ENCODE data around the gene ARGLU1. TPM values are rescaled to one million over a fixed set of nuclear protein-coding genes. Genes with fewer than 3 reads are reported as not detected.

Gene ARGLU1
- 197 TPM for polyA plus RNA-seq
- long read RNA-seq, donor 1, full-length matches to known transcripts = 17 of 117 reads
- long read RNA-seq, donor 1, partial matches to known transcripts = 100 of 117 reads
- long read RNA-seq, donor 1, other reads (novel, unspliced or antisense) = 0 of 117 reads
- long read RNA-seq, donor 2, full-length matches to known transcripts = 48 of 230 reads
- long read RNA-seq, donor 2, partial matches to known transcripts = 182 of 230 reads
- long read RNA-seq, donor 2, other reads (novel, unspliced or antisense) = 0 of 230 reads
- long read RNA-seq, donor 3 = 0 reads
- long read RNA-seq, donor 4, full-length matches to known transcripts = 1 of 21 reads
- long read RNA-seq, donor 4, partial matches to known transcripts = 20 of 21 reads
- long read RNA-seq, donor 4, other reads (novel, unspliced or antisense) = 0 of 21 reads
- long read RNA-seq, donor 5, full-length matches to known transcripts = 18 of 112 reads
- long read RNA-seq, donor 5, partial matches to known transcripts = 94 of 112 reads
- long read RNA-seq, donor 5, other reads (novel, unspliced or antisense) = 0 of 112 reads
- long read RNA-seq, donor 6, full-length matches to known transcripts = 22 of 228 reads
- long read RNA-seq, donor 6, partial matches to known transcripts = 206 of 228 reads
- long read RNA-seq, donor 6, other reads (novel, unspliced or antisense) = 0 of 228 reads
- long read RNA-seq, donor 7, full-length matches to known transcripts = 17 of 126 reads
- long read RNA-seq, donor 7, partial matches to known transcripts = 109 of 126 reads
- long read RNA-seq, donor 7, other reads (novel, unspliced or antisense) = 0 of 126 reads
- long read RNA-seq, donor 8, full-length matches to known transcripts = 29 of 306 reads
- long read RNA-seq, donor 8, partial matches to known transcripts = 277 of 306 reads
- long read RNA-seq, donor 8, other reads (novel, unspliced or antisense) = 0 of 306 reads
- long read RNA-seq, donor 9, full-length matches to known transcripts = 29 of 224 reads
- long read RNA-seq, donor 9, partial matches to known transcripts = 195 of 224 reads
- long read RNA-seq, donor 9, other reads (novel, unspliced or antisense) = 0 of 224 reads
- long read RNA-seq, donor 10, full-length matches to known transcripts = 52 of 210 reads
- long read RNA-seq, donor 10, partial matches to known transcripts = 158 of 210 reads
- long read RNA-seq, donor 10, other reads (novel, unspliced or antisense) = 0 of 210 reads
- long read RNA-seq, donor 11, full-length matches to known transcripts = 31 of 116 reads
- long read RNA-seq, donor 11, partial matches to known transcripts = 85 of 116 reads
- long read RNA-seq, donor 11, other reads (novel, unspliced or antisense) = 0 of 116 reads

- peak; percentile 94 to 96 for DNase-seq
- H3K27me3 ChIP-seq (ENCODE audit: control insufficient read depth, insufficient read depth, low read length) = no peaks in the 10 kb centered on the region
- no CpG with 5 or more reads among the region's 108 CpGs for WGBS (ENCODE audit: insufficient coverage, low lambda C conversion rate)
- H3K36me3 ChIP-seq (ENCODE audit: control insufficient read depth, insufficient read depth, low read length) = no peaks in the 10 kb centered on the region
- peak within 1 kb of the TSS; percentile 99 for H3K4me3 ChIP-seq (ENCODE audit: low read length)
- H3K27ac ChIP-seq (ENCODE audit: low read length) = peak within 1 kb of the TSS; percentile 99
- no peaks in the 10 kb centered on the region for H3K9me3 ChIP-seq (ENCODE audit: control insufficient read depth, low read depth, low read length)
- peaks cover 22% of the 10 kb centered on the region for H3K4me1 ChIP-seq (ENCODE audit: control insufficient read depth, insufficient read depth, low read length)
Measured at GRCh38 chr13:106567474-106568298, at the start of gene ARGLU1. TSS of gene ARGLU1 (minus strand) at chr13:106568137. CDS start at chr13:106567919, 218 bp downstream.

GRCh38 chr13:106617561-106617960, 49.6 kb upstream of the ARGLU1 start:
- no peaks in the 10 kb centered on the region for H3K36me3 ChIP-seq (ENCODE audit: control insufficient read depth, insufficient read depth, low read length)
- H3K4me1 ChIP-seq (ENCODE audit: control insufficient read depth, insufficient read depth, low read length) = no peaks in the 10 kb centered on the region
- H3K9me3 ChIP-seq (ENCODE audit: control insufficient read depth, low read depth, low read length) = no peaks in the 10 kb centered on the region
- no peaks in the 10 kb centered on the region for H3K27me3 ChIP-seq (ENCODE audit: control insufficient read depth, insufficient read depth, low read length)
- WGBS (ENCODE audit: insufficient coverage, low lambda C conversion rate) = 90% methylated on average over 1 of the region's 3 CpGs
- no peak overlapping the region for H3K27ac ChIP-seq (ENCODE audit: low read length)
- DNase-seq = no peak
- no peak overlapping the region for H3K4me3 ChIP-seq (ENCODE audit: low read length)

GRCh38 chr13:106616729-106617128, 48.8 kb upstream of the ARGLU1 start:
- no CpG with 5 or more reads among the region's 3 CpGs for WGBS (ENCODE audit: insufficient coverage, low lambda C conversion rate)
- no peak for DNase-seq
- H3K4me3 ChIP-seq (ENCODE audit: low read length) = no peak overlapping the region
- no peaks in the 10 kb centered on the region for H3K27me3 ChIP-seq (ENCODE audit: control insufficient read depth, insufficient read depth, low read length)
- H3K27ac ChIP-seq (ENCODE audit: low read length) = no peak overlapping the region
- no peaks in the 10 kb centered on the region for H3K4me1 ChIP-seq (ENCODE audit: control insufficient read depth, insufficient read depth, low read length)
- no peaks in the 10 kb centered on the region for H3K9me3 ChIP-seq (ENCODE audit: control insufficient read depth, low read depth, low read length)
- H3K36me3 ChIP-seq (ENCODE audit: control insufficient read depth, insufficient read depth, low read length) = no peaks in the 10 kb centered on the region

GRCh38 chr13:106614874-106615273, 46.9 kb upstream of the ARGLU1 start:
- Histone ChIP-seq H3K36me3 (ENCODE audit: control insufficient read depth, insufficient read depth, low read length) (no peaks in the 10 kb centered on the region), H3K4me1 (ENCODE audit: control insufficient read depth, insufficient read depth, low read length) (peaks cover 8% of the 10 kb centered on the region), H3K4me3 (ENCODE audit: low read length) (no peak overlapping the region), H3K9me3 (ENCODE audit: control insufficient read depth, low read depth, low read length) (no peaks in the 10 kb centered on the region), H3K27me3 (ENCODE audit: control insufficient read depth, insufficient read depth, low read length) (no peaks in the 10 kb centered on the region), H3K27ac (ENCODE audit: low read length) (no peak overlapping the region)
- WGBS (ENCODE audit: insufficient coverage, low lambda C conversion rate) = no CpG with 5 or more reads among the region's 4 CpGs
- no peak for DNase-seq

- peaks cover 8% of the 10 kb centered on the region for H3K4me1 ChIP-seq (ENCODE audit: control insufficient read depth, insufficient read depth, low read length)
- no CpG with 5 or more reads among the region's 1 CpG for WGBS (ENCODE audit: insufficient coverage, low lambda C conversion rate)
- H3K36me3 ChIP-seq (ENCODE audit: control insufficient read depth, insufficient read depth, low read length) = no peaks in the 10 kb centered on the region
- no peak overlapping the region for H3K4me3 ChIP-seq (ENCODE audit: low read length)
- DNase-seq = peak; percentile 91 to 93
- no peaks in the 10 kb centered on the region for H3K9me3 ChIP-seq (ENCODE audit: control insufficient read depth, low read depth, low read length)
- H3K27ac ChIP-seq (ENCODE audit: low read length) = peak overlapping the region; percentile 15
- H3K27me3 ChIP-seq (ENCODE audit: control insufficient read depth, insufficient read depth, low read length) = no peaks in the 10 kb centered on the region
Measured at GRCh38 chr13:106612688-106613087, 44.8 kb upstream of the ARGLU1 start.

- Histone ChIP-seq H3K4me1 (ENCODE audit: control insufficient read depth, insufficient read depth, low read length) (peaks cover 8% of the 10 kb centered on the region), H3K27ac (ENCODE audit: low read length) (peak overlapping the region; percentile 30), H3K27me3 (ENCODE audit: control insufficient read depth, insufficient read depth, low read length) (no peaks in the 10 kb centered on the region), H3K4me3 (ENCODE audit: low read length) (no peak overlapping the region), H3K36me3 (ENCODE audit: control insufficient read depth, insufficient read depth, low read length) (no peaks in the 10 kb centered on the region), H3K9me3 (ENCODE audit: control insufficient read depth, low read depth, low read length) (no peaks in the 10 kb centered on the region)
- WGBS (ENCODE audit: insufficient coverage, low lambda C conversion rate) = no CpG with 5 or more reads among the region's 1 CpG
- DNase-seq = peak; percentile 71 to 82
Measured at GRCh38 chr13:106610486-106610885, 42.5 kb upstream of the ARGLU1 start.

GRCh38 chr13:106609116-106609515, 41.2 kb upstream of the ARGLU1 start:
- Histone ChIP-seq H3K27me3 (ENCODE audit: control insufficient read depth, insufficient read depth, low read length) (no peaks in the 10 kb centered on the region), H3K9me3 (ENCODE audit: control insufficient read depth, low read depth, low read length) (no peaks in the 10 kb centered on the region), H3K36me3 (ENCODE audit: control insufficient read depth, insufficient read depth, low read length) (no peaks in the 10 kb centered on the region), H3K4me1 (ENCODE audit: control insufficient read depth, insufficient read depth, low read length) (peaks cover 10% of the 10 kb centered on the region), H3K27ac (ENCODE audit: low read length) (no peak overlapping the region), H3K4me3 (ENCODE audit: low read length) (no peak overlapping the region)
- DNase-seq = no peak
- WGBS (ENCODE audit: insufficient coverage, low lambda C conversion rate) = 77% methylated on average over 3 of the region's 5 CpGs

- H3K9me3 ChIP-seq (ENCODE audit: control insufficient read depth, low read depth, low read length) = no peaks in the 10 kb centered on the region
- peaks cover 8% of the 10 kb centered on the region for H3K4me1 ChIP-seq (ENCODE audit: control insufficient read depth, insufficient read depth, low read length)
- H3K36me3 ChIP-seq (ENCODE audit: control insufficient read depth, insufficient read depth, low read length) = no peaks in the 10 kb centered on the region
- WGBS (ENCODE audit: insufficient coverage, low lambda C conversion rate) = 29% methylated on average over 5 of the region's 7 CpGs
- DNase-seq = peak; percentile 25 to 68
- H3K27me3 ChIP-seq (ENCODE audit: control insufficient read depth, insufficient read depth, low read length) = no peaks in the 10 kb centered on the region
- no peak overlapping the region for H3K4me3 ChIP-seq (ENCODE audit: low read length)
- H3K27ac ChIP-seq (ENCODE audit: low read length) = peak overlapping the region; percentile 58
Measured at GRCh38 chr13:106603546-106603945, 35.6 kb upstream of the ARGLU1 start.

GRCh38 chr13:106602178-106602577, 34.2 kb upstream of the ARGLU1 start:
- H3K4me1 ChIP-seq (ENCODE audit: control insufficient read depth, insufficient read depth, low read length) = peaks cover 8% of the 10 kb centered on the region
- no peaks in the 10 kb centered on the region for H3K36me3 ChIP-seq (ENCODE audit: control insufficient read depth, insufficient read depth, low read length)
- 80% methylated on average over 1 of the region's 3 CpGs for WGBS (ENCODE audit: insufficient coverage, low lambda C conversion rate)
- H3K27ac ChIP-seq (ENCODE audit: low read length) = no peak overlapping the region
- H3K4me3 ChIP-seq (ENCODE audit: low read length) = no peak overlapping the region
- H3K9me3 ChIP-seq (ENCODE audit: control insufficient read depth, low read depth, low read length) = no peaks in the 10 kb centered on the region
- no peaks in the 10 kb centered on the region for H3K27me3 ChIP-seq (ENCODE audit: control insufficient read depth, insufficient read depth, low read length)
- DNase-seq = no peak

Measured in large intestine (tissue), 12 donors.